ENCODE data around the gene EMCN. TPM values are rescaled to one million over a fixed set of nuclear protein-coding genes. Genes with fewer than 3 reads are reported as not detected.

The EMCN gene
- total RNA-seq, 1 experiment from 2014 or later = not detected

DNA sequence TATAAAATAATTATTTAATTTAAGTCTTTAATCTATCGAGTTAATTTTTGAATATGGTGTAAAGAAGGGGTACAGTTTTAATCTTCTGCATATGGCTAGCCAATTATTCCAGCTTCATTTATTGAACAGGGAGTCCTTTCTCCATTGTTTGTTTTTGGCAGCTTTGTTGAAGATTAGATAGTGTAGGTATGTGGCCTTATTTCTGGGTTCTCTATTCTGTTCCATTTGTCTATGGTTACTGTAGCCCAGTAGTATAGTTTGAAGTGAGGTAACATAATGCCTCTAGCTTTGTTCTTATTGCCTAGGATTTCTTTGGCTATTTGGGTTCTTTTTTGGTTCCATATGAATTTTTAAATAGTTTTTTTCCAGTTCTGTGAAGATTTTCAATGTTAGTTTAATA is 48.3 kb downstream of the EMCN start:
- H2AFZ ChIP-seq = no peak overlapping the region
- H3K4me3 ChIP-seq = no peak overlapping the region
- no peaks in the 10 kb centered on the region for H4K20me1 ChIP-seq (ENCODE audit: insufficient read depth)
- no peaks in the 10 kb centered on the region for H3K27me3 ChIP-seq (ENCODE audit: insufficient read depth, low read depth)
- H3K4me1 ChIP-seq (replicated peaks; ENCODE audit: insufficient read depth) = no peaks in the 10 kb centered on the region
- H3K79me2 ChIP-seq (ENCODE audit: low read depth) = no peaks in the 10 kb centered on the region
- ChIA-PET POLR2A (ENCODE audit: unreplicated experiment) (no interaction called here), CTCF (no interaction called here)
- no peak for TF ChIP-seq EZH2 (IDR thresholded peaks at IDR 0.05; ENCODE audit: low read depth)
- H3F3A ChIP-seq (ENCODE audit: insufficient read depth, low read depth) = no peaks in the 10 kb centered on the region
- no peak overlapping the region for H3K27ac ChIP-seq
- intact Hi-C loops (cut with micrococcal nuclease; ENCODE audit: unreplicated experiment) = no loop called here
- H3K9me3 ChIP-seq (ENCODE audit: insufficient read depth, low read depth) = no peaks in the 10 kb centered on the region
- peaks cover 5% of the 10 kb centered on the region; the same call in 1 of the 2 replicates for H3K9me2 ChIP-seq (ENCODE audit: insufficient read depth)
- H3K36me3 ChIP-seq (ENCODE audit: low read depth) = no peaks in the 10 kb centered on the region
- no TSS peak for BruUV-seq (replicated peaks)
- H3K4me2 ChIP-seq = no peak overlapping the region
- no peak for DNase-seq

DNA sequence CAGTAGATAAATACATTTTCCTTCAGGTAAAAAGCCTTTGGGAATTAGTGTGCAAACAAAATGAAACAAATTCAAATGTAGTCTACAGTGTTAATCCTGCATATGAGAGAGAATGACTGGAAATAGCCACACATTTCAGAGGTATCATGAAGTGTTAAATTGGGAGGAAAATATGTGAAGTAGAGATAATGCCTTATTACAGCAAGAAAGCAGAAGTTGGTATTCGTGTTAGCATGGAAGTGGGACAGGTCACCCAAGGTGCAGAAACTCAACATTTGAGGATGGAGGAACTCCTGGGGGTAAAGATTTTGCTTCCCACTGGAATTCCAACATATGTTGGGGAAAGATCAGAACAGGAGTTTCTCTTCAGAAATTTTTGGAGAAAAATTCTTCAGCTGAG is 51.3 kb downstream of the EMCN start:
- no peak for DNase-seq
- Histone ChIP-seq H3K27me3 (ENCODE audit: insufficient read depth, low read depth) (no peaks in the 10 kb centered on the region), H3K4me2 (no peak overlapping the region), H2AFZ (no peak overlapping the region), H3K79me2 (ENCODE audit: low read depth) (no peaks in the 10 kb centered on the region), H4K20me1 (ENCODE audit: insufficient read depth) (no peaks in the 10 kb centered on the region), H3K4me1 (replicated peaks; ENCODE audit: insufficient read depth) (no peaks in the 10 kb centered on the region), H3F3A (ENCODE audit: insufficient read depth, low read depth) (no peaks in the 10 kb centered on the region), H3K9me3 (ENCODE audit: insufficient read depth, low read depth) (no peaks in the 10 kb centered on the region), H3K9me2 (ENCODE audit: insufficient read depth) (peaks cover 8% of the 10 kb centered on the region; the same call in 1 of the 2 replicates), H3K27ac (no peak overlapping the region), H3K36me3 (ENCODE audit: low read depth) (no peaks in the 10 kb centered on the region), H3K4me3 (no peak overlapping the region)
- ChIA-PET POLR2A (ENCODE audit: unreplicated experiment) (no interaction called here), CTCF (no interaction called here)
- TF ChIP-seq EZH2 (IDR thresholded peaks at IDR 0.05; ENCODE audit: low read depth) = no peak
- TF ChIP-seq, protein P1, sequence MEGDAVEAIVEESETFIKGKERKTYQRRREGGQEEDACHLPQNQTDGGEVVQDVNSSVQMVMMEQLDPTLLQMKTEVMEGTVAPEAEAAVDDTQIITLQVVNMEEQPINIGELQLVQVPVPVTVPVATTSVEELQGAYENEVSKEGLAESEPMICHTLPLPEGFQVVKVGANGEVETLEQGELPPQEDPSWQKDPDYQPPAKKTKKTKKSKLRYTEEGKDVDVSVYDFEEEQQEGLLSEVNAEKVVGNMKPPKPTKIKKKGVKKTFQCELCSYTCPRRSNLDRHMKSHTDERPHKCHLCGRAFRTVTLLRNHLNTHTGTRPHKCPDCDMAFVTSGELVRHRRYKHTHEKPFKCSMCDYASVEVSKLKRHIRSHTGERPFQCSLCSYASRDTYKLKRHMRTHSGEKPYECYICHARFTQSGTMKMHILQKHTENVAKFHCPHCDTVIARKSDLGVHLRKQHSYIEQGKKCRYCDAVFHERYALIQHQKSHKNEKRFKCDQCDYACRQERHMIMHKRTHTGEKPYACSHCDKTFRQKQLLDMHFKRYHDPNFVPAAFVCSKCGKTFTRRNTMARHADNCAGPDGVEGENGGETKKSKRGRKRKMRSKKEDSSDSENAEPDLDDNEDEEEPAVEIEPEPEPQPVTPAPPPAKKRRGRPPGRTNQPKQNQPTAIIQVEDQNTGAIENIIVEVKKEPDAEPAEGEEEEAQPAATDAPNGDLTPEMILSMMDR (conservative IDR thresholded peaks at IDR 0.05) = no peak
- BruUV-seq (replicated peaks) = no TSS peak
- intact Hi-C loops (cut with micrococcal nuclease; ENCODE audit: unreplicated experiment) = no loop called here

DNA sequence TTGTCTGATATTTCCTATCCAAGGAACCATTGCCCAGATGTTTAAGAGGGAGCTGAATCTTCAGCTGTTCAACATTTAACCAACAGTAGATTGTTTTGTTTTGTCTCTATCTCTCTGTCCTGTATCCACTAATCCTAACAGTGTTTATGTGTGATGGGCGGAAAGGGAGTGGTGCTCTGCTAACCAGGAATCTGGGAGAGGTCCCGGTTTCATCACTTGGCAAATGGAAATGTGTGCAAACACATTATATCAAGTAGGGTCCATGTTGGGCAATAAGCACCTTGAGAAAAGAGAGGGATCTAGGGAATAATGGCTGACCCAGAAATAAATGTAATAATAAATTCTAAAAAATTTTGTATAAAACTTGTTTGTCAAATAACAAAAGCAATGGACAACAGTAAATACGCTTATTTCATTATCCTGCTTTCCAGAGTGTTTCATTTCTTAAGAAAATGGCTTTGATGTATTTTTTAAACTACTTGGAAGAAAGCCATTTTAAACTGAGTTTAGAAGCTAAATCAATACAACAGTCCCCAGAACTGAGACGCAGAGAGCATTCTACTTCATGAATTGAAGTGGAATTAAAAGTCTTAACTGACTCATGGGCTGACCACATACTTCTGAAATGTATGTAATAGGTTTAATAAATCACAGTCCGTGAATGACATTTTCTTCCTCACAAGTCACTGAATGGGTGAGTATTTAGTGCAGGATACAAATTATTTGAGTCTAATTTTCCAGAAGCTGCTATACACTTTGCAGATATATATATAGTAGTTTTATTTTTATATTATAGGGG is 55.8 kb downstream of the EMCN start:
- Histone ChIP-seq H4K20me1 (ENCODE audit: insufficient read depth) (no peaks in the 10 kb centered on the region), H3K4me2 (no peak overlapping the region), H3K27ac (no peak overlapping the region), H3K36me3 (ENCODE audit: low read depth) (no peaks in the 10 kb centered on the region), H2AFZ (no peak overlapping the region), H3K4me1 (replicated peaks; ENCODE audit: insufficient read depth) (no peaks in the 10 kb centered on the region), H3K79me2 (ENCODE audit: low read depth) (no peaks in the 10 kb centered on the region), H3K9me2 (ENCODE audit: insufficient read depth) (peaks cover 3% of the 10 kb centered on the region; the same call in 1 of the 2 replicates), H3K27me3 (ENCODE audit: insufficient read depth, low read depth) (no peaks in the 10 kb centered on the region), H3F3A (ENCODE audit: insufficient read depth, low read depth) (no peaks in the 10 kb centered on the region), H3K4me3 (no peak overlapping the region), H3K9me3 (ENCODE audit: insufficient read depth, low read depth) (peaks cover 5% of the 10 kb centered on the region; the same call in 1 of the 2 replicates)
- BruUV-seq (replicated peaks) = no TSS peak
- intact Hi-C loops (cut with micrococcal nuclease; ENCODE audit: unreplicated experiment) = no loop called here
- ChIA-PET POLR2A (ENCODE audit: unreplicated experiment) (no interaction called here), CTCF (no interaction called here)
- TF ChIP-seq, protein P1 (conservative IDR thresholded peaks at IDR 0.05) = no peak
- no peak for TF ChIP-seq EZH2 (IDR thresholded peaks at IDR 0.05; ENCODE audit: low read depth)
- no peak for DNase-seq

Measured in PC-9 (cell line).